ENCODE data around the gene BTG3.

DNA sequence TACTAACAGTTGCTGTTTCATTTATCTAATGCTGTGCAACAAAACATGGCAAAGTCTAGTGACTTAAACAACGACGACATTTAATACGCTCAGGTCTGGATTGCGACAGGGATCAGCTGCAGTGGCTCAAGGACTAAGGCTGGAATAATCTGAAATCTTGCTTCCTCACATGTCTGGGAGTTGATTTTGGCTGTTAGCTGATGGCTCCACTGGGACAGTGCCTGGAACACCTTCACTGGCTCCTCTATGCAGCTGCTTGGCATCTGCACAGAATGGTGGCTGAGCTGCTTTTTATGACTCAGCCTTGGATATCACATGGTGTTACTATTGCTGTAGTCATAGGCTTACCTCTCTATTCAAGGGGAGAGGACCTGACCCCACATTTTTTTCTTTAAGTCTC is 24.0 kb upstream of the BTG3 start:
- TF ChIP-seq EZH2 (IDR thresholded peaks at IDR 0.05; ENCODE audit: borderline replicate concordance, low read depth, low read length, poor library complexity, severe bottlenecking): no peak
- TF ChIP-seq, protein P1, sequence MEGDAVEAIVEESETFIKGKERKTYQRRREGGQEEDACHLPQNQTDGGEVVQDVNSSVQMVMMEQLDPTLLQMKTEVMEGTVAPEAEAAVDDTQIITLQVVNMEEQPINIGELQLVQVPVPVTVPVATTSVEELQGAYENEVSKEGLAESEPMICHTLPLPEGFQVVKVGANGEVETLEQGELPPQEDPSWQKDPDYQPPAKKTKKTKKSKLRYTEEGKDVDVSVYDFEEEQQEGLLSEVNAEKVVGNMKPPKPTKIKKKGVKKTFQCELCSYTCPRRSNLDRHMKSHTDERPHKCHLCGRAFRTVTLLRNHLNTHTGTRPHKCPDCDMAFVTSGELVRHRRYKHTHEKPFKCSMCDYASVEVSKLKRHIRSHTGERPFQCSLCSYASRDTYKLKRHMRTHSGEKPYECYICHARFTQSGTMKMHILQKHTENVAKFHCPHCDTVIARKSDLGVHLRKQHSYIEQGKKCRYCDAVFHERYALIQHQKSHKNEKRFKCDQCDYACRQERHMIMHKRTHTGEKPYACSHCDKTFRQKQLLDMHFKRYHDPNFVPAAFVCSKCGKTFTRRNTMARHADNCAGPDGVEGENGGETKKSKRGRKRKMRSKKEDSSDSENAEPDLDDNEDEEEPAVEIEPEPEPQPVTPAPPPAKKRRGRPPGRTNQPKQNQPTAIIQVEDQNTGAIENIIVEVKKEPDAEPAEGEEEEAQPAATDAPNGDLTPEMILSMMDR (conservative IDR thresholded peaks at IDR 0.05; ENCODE audit: low read depth, low read length): no peak

All from A673 (cell line).